Stimulated activated naive CD8-positive, alpha-beta T cell treated with anti-CD3 and anti-CD28 coated beads, Interleukin-15, amount 100 ng/mL, for 72 hours (primary cell): ENCODE measurements around the gene NR5A2.

Experiments
- ATAC-seq: fragments of 150-1000 bp; cut with Tn5 transposase; 2 replicates; pipeline ENCODE4 v1.10.0; 2021; ENCODE audit warnings: mild to moderate bottlenecking, moderate library complexity
- DNase-seq, 2 donors: peaks; one replicate each; pipeline ENCODE4 v3.0.0; 2021 to 2022
- H3K27ac Mint-ChIP-seq, 2 donors: one replicate each; pipeline ENCODE4 v1.8.0; 2022; ENCODE audit warnings: mild to moderate bottlenecking in 2 of 2, mixed read lengths in 2 of 2, moderate library complexity in 2 of 2
- H3K27me3 Mint-ChIP-seq: one replicate; pipeline ENCODE4 v1.8.0; 2022; ENCODE audit warnings: mixed read lengths
- H3K4me1 Mint-ChIP-seq: one replicate; pipeline ENCODE4 v1.8.0; 2022; ENCODE audit warnings: mild to moderate bottlenecking, mixed read lengths
- H3K4me3 Mint-ChIP-seq, 2 donors: one replicate each; pipeline ENCODE4 v1.8.0; 2022; ENCODE audit warnings: mild to moderate bottlenecking in 2 of 2, mixed read lengths in 2 of 2, moderate library complexity in 1 of 2
- H3K9me3 Mint-ChIP-seq, 2 donors: one replicate each; pipeline ENCODE4 v1.8.0; 2022; ENCODE audit warnings: mixed read lengths in 2 of 2

The NR5A2 gene

DNA sequence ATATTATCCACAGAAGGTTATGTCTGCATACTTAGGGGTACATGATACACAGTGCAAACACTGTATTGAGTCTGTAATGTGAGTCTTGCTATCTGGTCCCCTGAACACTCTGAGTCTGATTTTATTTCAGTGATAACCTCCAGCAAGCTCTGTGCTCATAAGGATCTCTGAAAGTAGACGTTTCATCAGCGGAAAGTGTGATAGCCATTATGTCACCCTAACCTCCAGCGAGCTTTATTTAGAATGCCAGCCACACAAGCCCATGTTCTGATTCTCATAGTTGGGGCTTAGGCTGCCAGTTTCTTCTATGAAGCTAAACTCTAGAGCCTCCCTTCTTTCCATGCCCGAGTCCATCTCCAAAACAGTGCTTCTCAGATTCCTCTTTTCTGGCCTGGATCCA is 3.3 kb downstream of the NR5A2 start:
- DNase-seq (no peak), ATAC-seq (peak; percentile 30)
- Mint-ChIP-seq H3K27me3 (peaks cover 15% of the 10 kb centered on the region), H3K9me3 (no peaks in the 10 kb centered on the region), H3K4me1 (no peaks in the 10 kb centered on the region), H3K4me3 (no peak overlapping the region), H3K27ac (no peak overlapping the region)

GRCh38 chr1:200033511-200034261 is 6.2 kb downstream of the NR5A2 start:
- no peak for DNase-seq
- ATAC-seq, result no peak
- Mint-ChIP-seq H3K27ac (no peak overlapping the region), H3K9me3 (no peaks in the 10 kb centered on the region), H3K4me3 (no peak overlapping the region), H3K27me3 (no peaks in the 10 kb centered on the region), H3K4me1 (peaks cover 9% of the 10 kb centered on the region)

DNA sequence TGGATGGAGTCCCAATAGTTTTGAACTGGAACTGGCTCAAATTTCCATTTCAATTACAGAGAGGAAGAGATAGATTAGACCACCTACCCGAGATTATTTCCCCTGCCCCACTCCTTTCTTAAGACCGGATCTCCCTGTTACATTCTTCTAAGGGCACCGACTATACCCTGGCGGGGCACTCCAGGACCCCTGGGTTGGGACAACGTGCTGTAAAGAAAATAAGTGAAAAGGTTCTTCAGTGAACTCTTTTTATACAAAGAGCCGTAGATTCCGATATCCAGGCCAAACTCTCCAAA is 6.7 kb downstream of the NR5A2 start:
- no peak overlapping the region for H3K4me3 Mint-ChIP-seq
- DNase-seq, result no peak
- peaks cover 14% of the 10 kb centered on the region for H3K4me1 Mint-ChIP-seq
- no peak overlapping the region for H3K27ac Mint-ChIP-seq
- H3K27me3 Mint-ChIP-seq, result no peaks in the 10 kb centered on the region
- no peaks in the 10 kb centered on the region for H3K9me3 Mint-ChIP-seq
- no peak for ATAC-seq

DNA sequence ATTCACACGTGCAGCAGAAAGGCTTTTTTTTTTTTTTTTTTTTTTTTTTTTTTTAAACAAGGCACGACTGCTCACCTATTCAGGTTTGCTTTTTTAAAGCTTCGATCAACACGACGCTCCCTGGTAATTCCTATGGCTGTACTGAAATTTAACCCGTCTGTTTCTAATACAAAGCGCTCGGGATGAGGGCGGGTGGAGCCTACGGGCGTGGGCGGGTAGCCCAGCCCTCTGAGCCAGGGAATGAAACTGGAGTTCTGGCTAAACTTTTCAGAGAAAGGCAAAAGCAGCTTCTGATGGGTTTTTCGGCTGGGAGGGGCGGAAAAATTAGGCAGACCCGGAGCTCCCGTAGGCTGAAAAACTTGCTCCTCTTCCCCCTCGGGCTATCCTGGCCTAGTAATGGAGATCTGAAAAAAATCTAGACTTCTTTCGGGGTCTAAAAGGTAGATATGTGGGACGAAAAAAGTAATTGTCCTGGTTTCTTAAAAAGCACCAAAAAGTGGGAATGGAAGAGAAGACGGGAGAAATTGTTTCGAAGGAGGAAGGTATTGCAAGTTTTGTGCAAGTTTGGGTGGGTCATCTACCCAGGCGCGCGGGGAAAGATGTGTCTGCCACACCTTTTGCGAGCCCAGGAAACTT is 7.4 kb downstream of the NR5A2 start:
- no peak overlapping the region for H3K4me3 Mint-ChIP-seq
- no peak for ATAC-seq
- H3K27me3 Mint-ChIP-seq, result no peaks in the 10 kb centered on the region
- H3K9me3 Mint-ChIP-seq, result no peaks in the 10 kb centered on the region
- no peak for DNase-seq
- H3K27ac Mint-ChIP-seq, result no peak overlapping the region
- peaks cover 20% of the 10 kb centered on the region for H3K4me1 Mint-ChIP-seq

- peak overlapping the region in 1 of 2 donors; percentile 31 for H3K4me3 Mint-ChIP-seq
- ATAC-seq, result no peak
- DNase-seq, result no peak
- peaks cover 25% of the 10 kb centered on the region for H3K4me1 Mint-ChIP-seq
- no peaks in the 10 kb centered on the region for H3K27me3 Mint-ChIP-seq
- no peak overlapping the region for H3K27ac Mint-ChIP-seq
- no peaks in the 10 kb centered on the region for H3K9me3 Mint-ChIP-seq
Measured at GRCh38 chr1:200035397-200035955, 8.0 kb downstream of the NR5A2 start.

DNA sequence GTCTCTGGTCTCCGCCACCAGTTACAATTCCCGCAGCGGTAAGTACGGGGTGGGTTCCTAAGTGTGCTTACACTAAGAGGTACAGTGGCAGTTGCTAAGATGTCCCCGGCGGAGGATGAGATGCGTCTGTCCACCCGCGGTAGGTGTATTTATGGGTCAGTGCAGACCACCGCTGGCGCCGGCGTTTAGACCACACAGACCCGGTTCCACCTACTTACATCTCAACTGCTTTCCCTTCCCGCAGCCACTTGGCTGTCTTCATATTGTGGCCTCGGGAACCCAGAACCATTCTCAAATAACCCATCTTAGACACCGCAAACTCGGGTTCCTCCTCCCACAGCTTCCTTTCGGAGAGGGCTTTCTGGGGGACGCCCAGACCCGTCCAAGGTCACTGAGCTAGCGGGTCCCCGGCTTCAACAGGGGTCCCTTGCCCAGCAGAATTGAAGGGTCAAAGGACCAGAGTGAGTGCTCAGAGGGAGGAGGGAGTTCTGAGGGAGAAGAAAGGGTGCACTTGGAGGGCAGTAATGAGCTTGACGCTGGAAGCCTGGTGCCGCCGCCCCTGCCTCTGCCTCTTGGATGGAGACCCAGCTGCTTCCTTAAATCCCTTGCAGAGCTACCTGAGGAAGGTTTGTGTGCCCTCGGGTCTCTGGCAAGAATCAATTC is 8.6 kb downstream of the NR5A2 start:
- ATAC-seq, result no peak
- no peak overlapping the region for H3K27ac Mint-ChIP-seq
- no peak overlapping the region for H3K4me3 Mint-ChIP-seq
- no peaks in the 10 kb centered on the region for H3K27me3 Mint-ChIP-seq
- H3K4me1 Mint-ChIP-seq, result peaks cover 31% of the 10 kb centered on the region
- no peak for DNase-seq
- no peaks in the 10 kb centered on the region for H3K9me3 Mint-ChIP-seq

DNA sequence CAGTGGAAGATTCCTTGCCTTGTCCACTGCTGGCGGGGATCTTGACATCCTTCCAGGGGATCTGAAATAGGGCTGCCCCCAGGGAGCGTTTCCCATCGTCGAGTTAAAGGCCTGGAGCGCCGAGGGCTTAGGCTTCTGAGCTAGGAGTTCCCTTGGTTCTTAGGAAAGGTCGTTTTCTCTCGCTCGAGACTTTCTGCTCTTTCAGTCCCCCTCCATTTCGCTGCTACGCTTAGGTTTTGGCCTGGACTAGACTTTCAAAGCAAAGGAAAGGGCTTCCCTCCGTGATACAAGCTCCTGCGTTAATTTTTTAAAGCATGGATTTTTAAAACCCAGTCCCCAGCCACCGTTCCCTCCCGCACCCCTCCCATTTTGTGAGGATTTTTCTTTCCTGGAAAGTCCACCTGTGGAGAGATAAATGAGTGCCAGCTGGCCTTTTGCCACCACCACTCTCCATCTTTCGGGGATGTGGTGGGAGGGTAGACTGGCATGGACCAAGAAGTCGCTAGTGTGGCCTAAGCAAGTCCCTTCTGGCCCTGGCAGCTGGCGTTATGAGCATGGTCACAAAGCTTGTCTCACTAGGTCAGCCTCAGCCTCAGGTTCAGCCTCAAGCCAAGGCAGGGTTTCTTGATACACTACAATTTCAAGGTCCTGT is 9.2 kb downstream of the NR5A2 start:
- no peak overlapping the region for H3K27ac Mint-ChIP-seq
- DNase-seq (no peak), ATAC-seq (no peak)
- no peak overlapping the region for H3K4me3 Mint-ChIP-seq
- peaks cover 38% of the 10 kb centered on the region for H3K4me1 Mint-ChIP-seq
- H3K9me3 Mint-ChIP-seq, result no peaks in the 10 kb centered on the region
- no peaks in the 10 kb centered on the region for H3K27me3 Mint-ChIP-seq

- DNase-seq (no peak), ATAC-seq (no peak)
- Mint-ChIP-seq H3K27ac (no peak overlapping the region), H3K4me1 (peaks cover 45% of the 10 kb centered on the region), H3K4me3 (no peak overlapping the region), H3K9me3 (no peaks in the 10 kb centered on the region), H3K27me3 (no peaks in the 10 kb centered on the region)
Measured at GRCh38 chr1:200037501-200037900, 10.0 kb downstream of the NR5A2 start.

GRCh38 chr1:200037904-200038303 is 10.4 kb downstream of the NR5A2 start:
- DNase-seq (no peak), ATAC-seq (no peak)
- Mint-ChIP-seq H3K4me1 (peaks cover 49% of the 10 kb centered on the region), H3K27ac (no peak overlapping the region), H3K4me3 (no peak overlapping the region), H3K27me3 (no peaks in the 10 kb centered on the region), H3K9me3 (no peaks in the 10 kb centered on the region)

- H3K4me1 Mint-ChIP-seq, result peaks cover 54% of the 10 kb centered on the region
- DNase-seq, result no peak
- peak overlapping the region; percentile 61 to 66 for H3K4me3 Mint-ChIP-seq
- no peaks in the 10 kb centered on the region for H3K9me3 Mint-ChIP-seq
- no peak overlapping the region for H3K27ac Mint-ChIP-seq
- ATAC-seq, result peak; percentile 13
- H3K27me3 Mint-ChIP-seq, result no peaks in the 10 kb centered on the region
Measured at GRCh38 chr1:200038325-200038980, 10.9 kb downstream of the NR5A2 start.

DNA sequence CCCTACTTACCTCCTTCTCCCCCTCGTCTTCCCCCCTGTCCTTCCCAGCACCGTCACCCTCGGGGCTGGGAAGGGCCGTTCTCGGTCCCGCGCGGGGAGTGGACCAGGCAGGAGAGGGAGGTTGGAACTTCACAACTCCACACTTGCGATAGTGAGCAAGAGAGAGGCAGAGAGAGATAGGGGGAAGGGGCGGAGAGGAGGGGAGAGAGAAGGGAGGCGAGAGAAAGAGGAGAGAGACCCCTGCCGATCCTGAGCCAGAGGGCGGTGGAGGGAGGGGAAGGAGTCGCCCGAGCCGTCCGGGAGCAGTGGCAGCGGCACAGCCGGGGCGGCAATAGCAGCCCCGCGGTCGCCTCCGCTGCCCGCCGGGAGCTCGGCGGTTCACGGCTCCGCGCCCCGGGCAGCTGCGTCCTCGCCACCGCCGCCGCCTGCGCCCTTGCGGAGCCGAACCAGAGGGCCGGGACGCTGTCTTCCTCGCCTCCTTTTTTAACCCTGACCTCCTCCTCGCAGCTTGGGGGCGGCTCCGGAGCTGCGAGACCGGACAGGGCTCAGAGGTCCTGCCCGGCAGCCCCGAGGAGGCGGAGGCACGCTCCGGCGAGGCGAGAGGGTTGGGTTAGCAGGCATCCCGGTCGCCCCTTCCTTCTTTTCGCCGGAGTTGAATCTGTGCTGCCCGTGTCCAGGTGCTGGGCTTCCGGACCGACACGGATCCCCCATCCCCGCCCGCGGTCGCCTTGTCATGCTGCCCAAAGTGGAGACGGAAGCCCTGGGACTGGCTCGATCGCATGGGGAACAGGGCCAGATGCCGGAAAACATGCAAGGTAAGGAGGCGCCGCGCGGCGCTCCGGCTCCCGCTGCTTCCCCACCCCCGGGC is 11.7 kb downstream of the NR5A2 start:
- Mint-ChIP-seq H3K4me3 (peak overlapping the region; percentile 71 to 84), H3K9me3 (no peaks in the 10 kb centered on the region), H3K27me3 (no peaks in the 10 kb centered on the region), H3K27ac (no peak overlapping the region), H3K4me1 (peaks cover 54% of the 10 kb centered on the region)
- DNase-seq, result peak in 1 of 2 donors; percentile 35
- ATAC-seq, result peak; percentile 56

GRCh38 chr1:200039849-200040474 is 12.5 kb downstream of the NR5A2 start:
- DNase-seq, result no peak

GRCh38 chr1:200040481-200041138 is 13.1 kb downstream of the NR5A2 start:
- Mint-ChIP-seq H3K27ac (no peak overlapping the region), H3K27me3 (peaks cover 9% of the 10 kb centered on the region), H3K4me3 (peak overlapping the region; percentile 13 to 57), H3K4me1 (peaks cover 54% of the 10 kb centered on the region), H3K9me3 (no peaks in the 10 kb centered on the region)
- DNase-seq (peak in 1 of 2 donors; percentile 13), ATAC-seq (peak; percentile 42)

More at GRCh38 chr1:200039849-200040474, 12.5 kb downstream of the NR5A2 start:
- Mint-ChIP-seq H3K4me1 (peaks cover 54% of the 10 kb centered on the region), H3K27ac (no peak overlapping the region), H3K27me3 (peaks cover 3% of the 10 kb centered on the region), H3K9me3 (no peaks in the 10 kb centered on the region), H3K4me3 (peak overlapping the region; percentile 41 to 57)
- no peak for ATAC-seq
